Measurements from ENCODE around the gene SLC38A4.

DNA sequence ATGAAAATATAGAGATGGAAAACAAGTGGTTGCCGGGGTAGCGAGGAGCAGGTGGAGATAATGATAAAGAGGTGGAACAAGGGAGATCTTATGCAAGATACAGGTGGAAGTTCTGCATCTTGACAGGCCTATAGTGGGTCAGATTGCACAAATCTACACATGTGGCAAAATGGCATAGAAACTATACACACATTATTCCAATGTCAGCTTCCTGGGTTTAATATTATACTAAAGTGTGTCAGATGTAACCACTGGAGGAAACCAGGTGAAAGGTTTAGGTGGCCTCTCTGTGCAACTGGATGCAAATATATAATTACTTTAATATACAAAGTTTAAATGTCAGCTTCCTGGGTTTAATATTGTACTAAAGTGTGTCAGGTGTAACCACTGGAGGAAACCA lies 1.1 kb downstream of the SLC38A4 start:
- TF ChIP-seq POLR2AphosphoS5 (IDR thresholded peaks at IDR 0.05; ENCODE audit: low read depth, low read length): no peak
- TF ChIP-seq POLR2A (IDR thresholded peaks at IDR 0.05; ENCODE audit: low read depth, low read length): no peak
